ENCODE results near the gene FAM107B.

GRCh38 chr10:14528450-14528849 lies 246.2 kb downstream of the FAM107B start:
- TF ChIP-seq YY1 (IDR thresholded peaks at IDR 0.05; ENCODE audit: low read depth) (no peak), EP300 (IDR thresholded peaks at IDR 0.05; ENCODE audit: borderline replicate concordance) (no peak), TCF12 (IDR thresholded peaks at IDR 0.05; ENCODE audit: low read depth) (no peak), EGR1 (IDR thresholded peaks at IDR 0.05) (no peak), RAD21 (IDR thresholded peaks at IDR 0.05; ENCODE audit: low read depth) (no peak), TAF1 (IDR thresholded peaks at IDR 0.05; ENCODE audit: low read depth) (no peak), CEBPB (IDR thresholded peaks at IDR 0.05) (no peak), USF1 (IDR thresholded peaks at IDR 0.05) (no peak), MAX (IDR thresholded peaks at IDR 0.05) (no peak)
